Cardiac atrium fibroblast (primary cell): ENCODE data around the gene ZNF662. TPM values are rescaled to one million over a fixed set of nuclear protein-coding genes. Genes with fewer than 3 reads are reported as not detected.

Experiments used
- total RNA-seq: library from RNA; depleted of rRNA; stranded (reverse); fragments of >200 nt; gene quantifications from 2 replicates; pipeline ENCODE4 v1.2.3, GENCODE V29; 2015

ZNF662 gene
- 0.32 and 0.36 TPM in 2 replicates for total RNA-seq

GRCh38 chr3:42906070-42906847 is at the start of gene ZNF662:
Gene ZNF662, plus strand, starts transcription at chr3:42906142. Its CDS starts 1,973 bp downstream, at chr3:42908115.

GRCh38 chr3:42875325-42876151 is 30.4 kb upstream of the ZNF662 start, which contains the start of gene CYP8B1:
Gene CYP8B1, minus strand, starts transcription at chr3:42875879. Its CDS starts 63 bp downstream, at chr3:42875816.

Other genes starting within 250 kb of the ZNF662 start
- gene KLHL40, start 220.6 kb upstream of the ZNF662 start, total RNA-seq = not detected in 2 replicates
- not detected in 2 replicates for gene HHATL, start 203.3 kb upstream of the ZNF662 start, total RNA-seq
- 0.72 TPM in 1 of 2 replicates, not detected in the other for gene CCDC13, start 132.9 kb upstream of the ZNF662 start, total RNA-seq
- gene HIGD1A, start 101.7 kb upstream of the ZNF662 start, total RNA-seq = 127 and 167 TPM in 2 replicates
- gene ACKR2, start 96.7 kb upstream of the ZNF662 start, total RNA-seq = not detected in 2 replicates
- not detected in 2 replicates for gene CYP8B1, start 30.3 kb upstream of the ZNF662 start, total RNA-seq
- gene GASK1A, start 73.2 kb downstream of the ZNF662 start, total RNA-seq = under 0.01 TPM in 1 of 2 replicates, not detected in the other
- 7.8 and 10.2 TPM in 2 replicates for gene POMGNT2, start 199.9 kb downstream of the ZNF662 start, total RNA-seq